HepG2 (cell line): ENCODE data around the gene PIMREG. TPM values are rescaled to one million over a fixed set of nuclear protein-coding genes. Genes with fewer than 3 reads are reported as not detected.

ENCODE experiments used
- ATAC-seq: fragments of 200-7000 bp; cut with Tn5 transposase; 3 replicates; pipeline ENCODE4 v1.9.1; 2020; ENCODE audit warnings: mild to moderate bottlenecking, moderate library complexity
- BruUV-seq: library from RNA; stranded (reverse); fragments of 400-500 nt; replicated peaks from 2 replicates; lab custom pipeline; 2021; lab: Mats Ljungman, UMichigan
- CTCF ChIA-PET: fragments of 300-600 bp; formaldehyde crosslinking; extraction: SDS; loops from one replicate; lab custom pipeline; 2021; ENCODE audit warnings: low total read pairs, inconsistent platforms, low intra/inter-chr PET ratio; lab: Yijun Ruan, JAX
- POLR2A ChIA-PET: fragments of 350-600 bp; sonication (Branson Sonifier 250); formaldehyde crosslinking; loops from one replicate; lab custom pipeline; 2020; ENCODE audit warnings: antibody characterized with exemption, inconsistent platforms; lab: Yijun Ruan, JAX
- DNase-seq: peaks from one replicate; pipeline ENCODE4 v3.0.0-alpha.2; 2015; ENCODE audit warnings: low spot score
- FAIRE-seq: peaks from 3 replicates; lab custom pipeline; 2011; peaks lifted over from hg19 to GRCh38; lab: Jason Lieb, UNC
- H2AFZ ChIP-seq: one replicate; pipeline ENCODE4 v1.6.1; 2011; ENCODE audit warnings: low read length, inconsistent platforms
- H3K27ac ChIP-seq: fragments of 300-600 bp; 3 replicates; pipeline ENCODE4 v1.8.0; 2011; ENCODE audit warnings: mixed run types, mild to moderate bottlenecking, mixed read lengths, low read length, inconsistent platforms; ENCODE audit not compliant: insufficient read depth; ENCODE audit errors: extremely low read length
- H3K27me3 ChIP-seq, 2 experiments: fragments of 200-600 bp in 1 of 2; 2 replicates in 1 of 2; 3 replicates in 1 of 2; pipeline versions ENCODE4 v1.6.0 to v1.8.0; 2011; ENCODE audit warnings: low read length in 2 of 2, mild to moderate bottlenecking in 2 of 2, moderate library complexity in 2 of 2, inconsistent platforms in 1 of 2; ENCODE audit not compliant: insufficient read depth in 2 of 2, control insufficient read depth in 1 of 2
- H3K36me3 ChIP-seq, 2 experiments: fragments of 200-600 bp in 1 of 2; replicated peaks in 1 of 2; 2 replicates in 1 of 2; 3 replicates in 1 of 2; pipeline versions ENCODE4 v1.5.1 to v1.8.0; 2011; ENCODE audit warnings: low read length in 2 of 2, inconsistent platforms in 1 of 2; ENCODE audit not compliant: insufficient read depth in 2 of 2, control insufficient read depth in 1 of 2
- H3K4me1 ChIP-seq: 2 replicates; pipeline ENCODE4 v1.5.1; 2012; ENCODE audit warnings: low read length, inconsistent platforms; ENCODE audit not compliant: insufficient read depth
- H3K4me2 ChIP-seq: 2 replicates; pipeline ENCODE4 v1.6.0; 2011; ENCODE audit warnings: low read depth, low read length, inconsistent platforms
- H3K4me3 ChIP-seq, 3 experiments: fragments of 200-600 bp in 1 of 3; sonication (generic), shearing (Covaris generic) in 1 of 3; replicated peaks in 1 of 3; 2 replicates each; pipeline ENCODE4 v1.5.1; 2011 to 2016; ENCODE audit warnings: low read length in 3 of 3, inconsistent platforms in 2 of 3, low read depth in 2 of 3, mild to moderate bottlenecking in 2 of 3, control low read depth in 1 of 3, mixed read lengths in 1 of 3; ENCODE audit not compliant: insufficient read depth in 1 of 3
- H3K79me2 ChIP-seq: one replicate; pipeline ENCODE4 v1.6.1; 2011; ENCODE audit warnings: low read length, inconsistent platforms; ENCODE audit not compliant: insufficient read depth
- H3K9ac ChIP-seq: 2 replicates; pipeline ENCODE4 v1.6.0; 2011; ENCODE audit warnings: mild to moderate bottlenecking, low read depth, low read length, inconsistent platforms; ENCODE audit not compliant: insufficient read depth
- H3K9me3 ChIP-seq: 2 replicates; pipeline ENCODE4 v1.5.1; 2012; ENCODE audit warnings: mild to moderate bottlenecking, low read length
- H4K20me1 ChIP-seq: 2 replicates; pipeline ENCODE4 v1.6.0; 2011; ENCODE audit warnings: inconsistent platforms, mild to moderate bottlenecking, low read length, moderate library complexity; ENCODE audit not compliant: insufficient read depth
- DNMT3B ChIP-seq: conservative IDR thresholded peaks from 2 replicates; pipeline ENCODE4 v1.6.1; 2016; ENCODE audit warnings: missing biosample characterization, control low read depth
- HNF4A ChIP-seq: sonication (generic); formaldehyde crosslinking; IDR thresholded peaks from 2 replicates; pipeline ENCODE4 v1.4.0; 2020; ENCODE audit warnings: missing genetic modification reagents
- PCBP1 ChIP-seq: fragments of 200-400 bp; formaldehyde crosslinking; IDR thresholded peaks from 2 replicates; pipeline ENCODE4 v1.6.1; 2017; ENCODE audit warnings: mild to moderate bottlenecking, low read depth, low read length, borderline replicate concordance
- RAD51 ChIP-seq: fragments of 450-650 bp; IDR thresholded peaks from 2 replicates; pipeline ENCODE4 v1.6.1; 2016; ENCODE audit warnings: borderline replicate concordance
- SNAI1 ChIP-seq: sonication (generic); formaldehyde crosslinking; IDR thresholded peaks from 2 replicates; pipeline ENCODE4 v1.5.0; 2020; ENCODE audit warnings: mild to moderate bottlenecking, missing genetic modification reagents, borderline replicate concordance
- SP4 ChIP-seq: sonication (generic); formaldehyde crosslinking; IDR thresholded peaks from 2 replicates; pipeline ENCODE4 v1.8.1; 2023; ENCODE audit warnings: mild to moderate bottlenecking, missing genetic modification reagents
- SPEN ChIP-seq: sonication (generic); formaldehyde crosslinking; IDR thresholded peaks from 2 replicates; pipeline ENCODE4 v1.5.1; 2020; ENCODE audit warnings: low read depth, mild to moderate bottlenecking, missing genetic modification reagents
- THAP7 ChIP-seq: sonication (generic); formaldehyde crosslinking; IDR thresholded peaks from 2 replicates; pipeline ENCODE4 v1.8.1; 2023; ENCODE audit warnings: mild to moderate bottlenecking, missing genetic modification reagents
- USF2 ChIP-seq, 2 experiments: sonication (generic) in 1 of 2; formaldehyde crosslinking in 1 of 2; IDR thresholded peaks; 2 replicates each; pipeline versions ENCODE4 v1.5.1 to v1.6.1; 2011 to 2020; ENCODE audit warnings: borderline replicate concordance in 1 of 2, low read depth in 1 of 2, low read length in 1 of 2, mild to moderate bottlenecking in 1 of 2, missing genetic modification reagents in 1 of 2, moderate library complexity in 1 of 2
- WGBS: methylation state at CpG from one replicate; pipeline ENCODE4 v1.1.6; 2017; ENCODE audit warnings: low lambda C conversion rate; 5-methylcytosine and 5-hydroxymethylcytosine counted together
- in situ Hi-C: cut with HindIII; loops from 2 replicates; pipeline ENCODE4 v1.10.0; 2017; ENCODE audit warnings: low pct_unique_long_range_greater_than_20kb; ENCODE audit not compliant: extremely low pct_ligation_motif_present
- intact Hi-C: fragments of 100-400 bp; cut with micrococcal nuclease; formaldehyde crosslinking; loops from one replicate; pipeline ENCODE4 v1.10.0; 2022; ENCODE audit not compliant: unreplicated experiment
- polyA plus RNA-seq, 8 experiments: library from polyadenylated mRNA; depleted of rRNA in 3 of 8; stranded (reverse) in 7 of 8; unstranded in 1 of 8; fragments of >200 nt; fragmentation: Illumina TruSeq in 4 of 8; extraction: Trizol in 4 of 8; gene quantifications; 2 replicates each; pipeline versions ENCODE4 v1.2.1 to v1.2.3, GENCODE V29; 2011 to 2016; ENCODE audit warnings: low read depth in 4 of 8, missing spikeins in 1 of 8, mixed read lengths in 1 of 8; ENCODE audit not compliant: insufficient read depth in 1 of 8
- total RNA-seq, 5 experiments: library from RNA; depleted of rRNA; stranded (reverse); fragments of >200 nt; fragmentation: Illumina TruSeq; extraction: Trizol; gene quantifications; 2 replicates each; pipeline ENCODE4 v1.2.3, GENCODE V29; 2016; ENCODE audit warnings: low read depth in 1 of 5

The PIMREG gene
- total and polyA plus RNA-seq, 2 of the 13 experiments (the other 11 are each of a cell fraction or from before 2014, with no cell fraction given), result 15.6 to 30.3 TPM

GRCh38 chr17:6491071-6491700 is 46.9 kb downstream of the PIMREG start:
- H3K9me3 ChIP-seq, result no peaks in the 10 kb centered on the region
- FAIRE-seq, result no peak
- in situ Hi-C loops (no loop called here), intact Hi-C loops (no loop called here)
- no TSS peak for BruUV-seq
- no peak overlapping the region for H3K27ac ChIP-seq
- H3K4me2 ChIP-seq, result no peak overlapping the region
- no peak overlapping the region for H3K9ac ChIP-seq
- H3K4me3 ChIP-seq, result no peak overlapping the region
- no peaks in the 10 kb centered on the region for H4K20me1 ChIP-seq
- whole genome bisulfite sequencing, result 69% methylated on average over 7 of the region's 7 CpGs
- H2AFZ ChIP-seq, result no peak overlapping the region
- ATAC-seq, result no peak
- no peaks in the 10 kb centered on the region for H3K36me3 ChIP-seq
- peaks cover 0 to 7% of the 10 kb centered on the region in 2 experiments; a peak in 1 of 5 replicates for H3K27me3 ChIP-seq
- no peaks in the 10 kb centered on the region for H3K79me2 ChIP-seq
- TF ChIP-seq THAP7 (no peak), PCBP1 (0 out of 2 replicates have a peak, but pooled peaks have one; percentile 30)
- POLR2A ChIA-PET, result no interaction called here
- DNase-seq, result no peak
- CTCF ChIA-PET, result no interaction called here
- H3K4me1 ChIP-seq, result no peaks in the 10 kb centered on the region

GRCh38 chr17:6492892-6493674 is 48.8 kb downstream of the PIMREG start:
- no peaks in the 10 kb centered on the region for H3K79me2 ChIP-seq
- no peak for TF ChIP-seq SPEN (CRISPR knock-in tag)
- no peak for TF ChIP-seq HNF4A
- TF ChIP-seq RAD51, result peak; percentile 94
- TF ChIP-seq USF2 (IDR thresholded peaks at IDR 0.05; ENCODE audit: low read depth, low read length), result peak; percentile 96
- TF ChIP-seq USF2 (CRISPR knock-in tag; IDR thresholded peaks at IDR 0.05; ENCODE audit: borderline replicate concordance), result peak; percentile 69; the same call in 1 of the 2 replicates
- TF ChIP-seq SNAI1, result no peak
- TF ChIP-seq SP4 (CRISPR knock-in tag), result no peak
- TF ChIP-seq DNMT3B (CRISPR knock-in tag), result no peak
- H3K4me2 ChIP-seq, result no peak overlapping the region
- 23% methylated on average over 4 of the region's 4 CpGs for WGBS
- no peaks in the 10 kb centered on the region for H3K4me1 ChIP-seq
- no peaks in the 10 kb centered on the region for H4K20me1 ChIP-seq
- H2AFZ ChIP-seq, result no peak overlapping the region
- ATAC-seq (no peak), FAIRE-seq (no peak), DNase-seq (peak; percentile 19)
- in situ Hi-C loops, result no loop called here
- H3K4me3 ChIP-seq, result no peak overlapping the region
- no peak overlapping the region for H3K9ac ChIP-seq
- no peak overlapping the region for H3K27ac ChIP-seq
- H3K27me3 ChIP-seq, result no peaks in the 10 kb centered on the region; a peak in 1 of 5 replicates
- no peaks in the 10 kb centered on the region for H3K36me3 ChIP-seq
- CTCF ChIA-PET, result no interaction called here
- H3K9me3 ChIP-seq, result no peaks in the 10 kb centered on the region
- intact Hi-C loops, result no loop called here
- BruUV-seq, result no TSS peak
- POLR2A ChIA-PET, result no interaction called here
